ENCODE measurements around the gene CBFA2T3. TPM values are rescaled to one million over a fixed set of nuclear protein-coding genes. Genes with fewer than 3 reads are reported as not detected.

The CBFA2T3 gene
- total RNA-seq, 1 experiment from 2014 or later: 2.9 TPM

DNA sequence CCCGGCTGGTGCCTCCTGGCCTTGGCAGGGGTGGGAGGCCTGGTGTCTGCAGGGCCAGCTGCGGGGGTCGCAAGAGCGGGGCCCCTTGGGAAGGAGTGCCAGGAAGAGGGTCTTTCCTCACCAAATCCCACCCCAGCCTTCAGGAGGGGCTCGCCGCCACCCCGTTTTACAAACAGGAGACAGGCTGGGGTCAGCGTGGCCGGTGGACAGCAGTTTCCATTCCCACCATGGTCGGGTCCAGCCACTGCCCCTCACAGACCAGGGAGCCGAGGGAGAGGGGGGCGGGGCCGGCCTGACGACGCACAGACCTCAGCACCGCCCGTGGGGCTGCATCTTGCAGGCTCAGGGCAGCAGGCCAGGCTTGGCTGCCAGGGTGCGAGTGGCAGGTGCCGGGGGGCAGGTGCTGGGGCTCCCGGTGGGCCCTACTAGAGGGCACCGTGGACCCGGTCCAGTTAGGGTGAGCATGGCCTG is 7.6 kb downstream of the CBFA2T3 start:
- Histone ChIP-seq H3K4me2 (ENCODE audit: insufficient read depth, insufficient read length, low read length) (no peak overlapping the region), H3K14ac (ENCODE audit: insufficient read depth, low read length) (no peak overlapping the region), H3K23me2 (ENCODE audit: insufficient read length, low read depth, low read length, poor library complexity, severe bottlenecking) (no peaks in the 10 kb centered on the region), H4K8ac (replicated peaks; ENCODE audit: insufficient read length, low read depth, low read length) (no peak overlapping the region), H2BK5ac (ENCODE audit: insufficient read length, low read length) (no peak overlapping the region), H2BK120ac (ENCODE audit: low read depth, low read length, poor library complexity, severe bottlenecking) (no peak overlapping the region), H4K91ac (ENCODE audit: insufficient read length, low read depth, low read length) (no peak overlapping the region), H3K9ac (ENCODE audit: extremely low read depth, insufficient read length, low read length) (no peak overlapping the region), H2AK5ac (ENCODE audit: insufficient read length, low read length) (no peak overlapping the region), H3T11ph (ENCODE audit: low read length) (no peak overlapping the region), H4K5ac (ENCODE audit: insufficient read length, low read depth, low read length) (no peak overlapping the region), H3K23ac (ENCODE audit: insufficient read length, low read depth, low read length) (no peak overlapping the region), H3K79me1 (ENCODE audit: insufficient read depth, low read depth, low read length, poor library complexity, severe bottlenecking) (no peaks in the 10 kb centered on the region), H3K79me2 (ENCODE audit: insufficient read depth, low read length) (no peaks in the 10 kb centered on the region), H3K4me1 (ENCODE audit: insufficient read depth, low read length) (no peaks in the 10 kb centered on the region), H3K18ac (ENCODE audit: insufficient read length, low read depth, low read length) (no peak overlapping the region), H3K27ac (ENCODE audit: insufficient read length, low read depth, low read length) (no peak overlapping the region), H2BK12ac (ENCODE audit: insufficient read length, low read depth, low read length) (no peak overlapping the region), H2BK15ac (ENCODE audit: low read depth, low read length) (no peak overlapping the region), H2AFZ (ENCODE audit: low read length) (no peak overlapping the region), H3K27me3 (ENCODE audit: insufficient read depth, low read length) (no peaks in the 10 kb centered on the region), H3K9me3 (ENCODE audit: control insufficient read depth, low read depth, low read length) (no peaks in the 10 kb centered on the region), H3K4ac (ENCODE audit: low read depth, low read length) (no peak overlapping the region), H2BK20ac (ENCODE audit: low read depth, low read length, poor library complexity, severe bottlenecking) (no peak overlapping the region), H4K20me1 (ENCODE audit: control insufficient read depth, insufficient read depth, insufficient read length) (no peaks in the 10 kb centered on the region), H3K56ac (ENCODE audit: insufficient read length, low read depth, low read length) (no peak overlapping the region)
- Mint-ChIP-seq H3K27me3 (ENCODE audit: low read depth) (no peaks in the 10 kb centered on the region), H3K4me1 (peaks cover 0 to 6% of the 10 kb centered on the region in 2 experiments; a peak in 1 of 4 replicates), H3K36me3 (ENCODE audit: insufficient read depth in 1 of 3, low read depth in 3 of 3) (no peaks in the 10 kb centered on the region), H3K27ac (no peak overlapping the region), H3K9me3 (no peaks in the 10 kb centered on the region; a peak in 1 of 5 replicates), H3K4me3 (no peak overlapping the region)
- no CpG with 5 or more reads among the region's 22 CpGs for WGBS (ENCODE audit: extremely low coverage, insufficient read length, low lambda C conversion rate)
- no peak for DNase-seq
- TF ChIP-seq, protein P1, sequence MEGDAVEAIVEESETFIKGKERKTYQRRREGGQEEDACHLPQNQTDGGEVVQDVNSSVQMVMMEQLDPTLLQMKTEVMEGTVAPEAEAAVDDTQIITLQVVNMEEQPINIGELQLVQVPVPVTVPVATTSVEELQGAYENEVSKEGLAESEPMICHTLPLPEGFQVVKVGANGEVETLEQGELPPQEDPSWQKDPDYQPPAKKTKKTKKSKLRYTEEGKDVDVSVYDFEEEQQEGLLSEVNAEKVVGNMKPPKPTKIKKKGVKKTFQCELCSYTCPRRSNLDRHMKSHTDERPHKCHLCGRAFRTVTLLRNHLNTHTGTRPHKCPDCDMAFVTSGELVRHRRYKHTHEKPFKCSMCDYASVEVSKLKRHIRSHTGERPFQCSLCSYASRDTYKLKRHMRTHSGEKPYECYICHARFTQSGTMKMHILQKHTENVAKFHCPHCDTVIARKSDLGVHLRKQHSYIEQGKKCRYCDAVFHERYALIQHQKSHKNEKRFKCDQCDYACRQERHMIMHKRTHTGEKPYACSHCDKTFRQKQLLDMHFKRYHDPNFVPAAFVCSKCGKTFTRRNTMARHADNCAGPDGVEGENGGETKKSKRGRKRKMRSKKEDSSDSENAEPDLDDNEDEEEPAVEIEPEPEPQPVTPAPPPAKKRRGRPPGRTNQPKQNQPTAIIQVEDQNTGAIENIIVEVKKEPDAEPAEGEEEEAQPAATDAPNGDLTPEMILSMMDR (conservative IDR thresholded peaks at IDR 0.05): no peak

Data from H9 (cell line).